Nephron progenitor cell (in vitro differentiated cells): Measurements from ENCODE around the gene ZFY.

Experiments used
- DNase-seq: peaks from one replicate; pipeline ENCODE4 v3.0.0; 2021
- H3K27ac Mint-ChIP-seq: 2 replicates; pipeline ENCODE4 v1.8.0; 2021; ENCODE audit warnings: mild to moderate bottlenecking, moderate library complexity, mixed read lengths
- H3K27me3 Mint-ChIP-seq: 2 replicates; pipeline ENCODE4 v1.8.0; 2021; ENCODE audit warnings: mild to moderate bottlenecking, low read depth, mixed read lengths; ENCODE audit not compliant: poor library complexity
- H3K36me3 Mint-ChIP-seq: 2 replicates; pipeline ENCODE4 v1.8.0; 2021; ENCODE audit warnings: low read depth, mixed read lengths
- H3K4me1 Mint-ChIP-seq: 2 replicates; pipeline ENCODE4 v1.8.0; 2021; ENCODE audit warnings: mixed read lengths
- H3K4me3 Mint-ChIP-seq: 2 replicates; pipeline ENCODE4 v1.8.0; 2021; ENCODE audit warnings: mild to moderate bottlenecking, moderate library complexity, mixed read lengths
- H3K9me3 Mint-ChIP-seq: 2 replicates; pipeline ENCODE4 v1.8.0; 2021; ENCODE audit warnings: mild to moderate bottlenecking, moderate library complexity, mixed read lengths
- TF ChIP-seq, protein P1 (sequence below): fragments of 200-600 bp; sonication (generic); IDR thresholded peaks from 2 replicates; pipeline ENCODE4 v1.5.0; 2021; ENCODE audit warnings: antibody characterized with exemption

The ZFY gene

GRCh38 chrY:2934861-2935715 is at the start of gene ZFY:
Gene ZFY (plus strand): TSS chrY:2935381. CDS start chrY:2953937, 18,556 bp downstream.
- no peak within 1 kb of the TSS for H3K27ac Mint-ChIP-seq
- no peaks in the 10 kb centered on the region for H3K36me3 Mint-ChIP-seq
- no peak within 1 kb of the TSS for H3K4me3 Mint-ChIP-seq
- no peak for DNase-seq
- no peaks in the 10 kb centered on the region for H3K4me1 Mint-ChIP-seq
- no peaks in the 10 kb centered on the region for H3K27me3 Mint-ChIP-seq
- TF ChIP-seq, protein P1, sequence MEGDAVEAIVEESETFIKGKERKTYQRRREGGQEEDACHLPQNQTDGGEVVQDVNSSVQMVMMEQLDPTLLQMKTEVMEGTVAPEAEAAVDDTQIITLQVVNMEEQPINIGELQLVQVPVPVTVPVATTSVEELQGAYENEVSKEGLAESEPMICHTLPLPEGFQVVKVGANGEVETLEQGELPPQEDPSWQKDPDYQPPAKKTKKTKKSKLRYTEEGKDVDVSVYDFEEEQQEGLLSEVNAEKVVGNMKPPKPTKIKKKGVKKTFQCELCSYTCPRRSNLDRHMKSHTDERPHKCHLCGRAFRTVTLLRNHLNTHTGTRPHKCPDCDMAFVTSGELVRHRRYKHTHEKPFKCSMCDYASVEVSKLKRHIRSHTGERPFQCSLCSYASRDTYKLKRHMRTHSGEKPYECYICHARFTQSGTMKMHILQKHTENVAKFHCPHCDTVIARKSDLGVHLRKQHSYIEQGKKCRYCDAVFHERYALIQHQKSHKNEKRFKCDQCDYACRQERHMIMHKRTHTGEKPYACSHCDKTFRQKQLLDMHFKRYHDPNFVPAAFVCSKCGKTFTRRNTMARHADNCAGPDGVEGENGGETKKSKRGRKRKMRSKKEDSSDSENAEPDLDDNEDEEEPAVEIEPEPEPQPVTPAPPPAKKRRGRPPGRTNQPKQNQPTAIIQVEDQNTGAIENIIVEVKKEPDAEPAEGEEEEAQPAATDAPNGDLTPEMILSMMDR: no peak
- no peaks in the 10 kb centered on the region for H3K9me3 Mint-ChIP-seq

GRCh38 chrY:2885880-2886279 is 49.3 kb upstream of the ZFY start:
- H3K27me3 Mint-ChIP-seq: no peaks in the 10 kb centered on the region
- H3K27ac Mint-ChIP-seq: no peak overlapping the region
- DNase-seq: no peak
- H3K4me3 Mint-ChIP-seq: no peak overlapping the region
- H3K36me3 Mint-ChIP-seq: no peaks in the 10 kb centered on the region
- H3K4me1 Mint-ChIP-seq: no peaks in the 10 kb centered on the region
- H3K9me3 Mint-ChIP-seq: no peaks in the 10 kb centered on the region
- TF ChIP-seq, protein P1: no peak

- no peak for DNase-seq
- no peaks in the 10 kb centered on the region for H3K27me3 Mint-ChIP-seq
- TF ChIP-seq, protein P1: no peak
- H3K27ac Mint-ChIP-seq: no peak overlapping the region
- no peak overlapping the region for H3K4me3 Mint-ChIP-seq
- H3K36me3 Mint-ChIP-seq: no peaks in the 10 kb centered on the region
- no peaks in the 10 kb centered on the region for H3K4me1 Mint-ChIP-seq
- no peaks in the 10 kb centered on the region for H3K9me3 Mint-ChIP-seq
Measured at GRCh38 chrY:2887386-2887785, 47.8 kb upstream of the ZFY start.

- H3K36me3 Mint-ChIP-seq: no peaks in the 10 kb centered on the region
- no peaks in the 10 kb centered on the region for H3K27me3 Mint-ChIP-seq
- no peak overlapping the region for H3K27ac Mint-ChIP-seq
- H3K4me3 Mint-ChIP-seq: no peak overlapping the region
- TF ChIP-seq, protein P1: no peak
- H3K4me1 Mint-ChIP-seq: no peaks in the 10 kb centered on the region
- no peaks in the 10 kb centered on the region for H3K9me3 Mint-ChIP-seq
- no peak for DNase-seq
Measured at GRCh38 chrY:2887955-2888354, 47.2 kb upstream of the ZFY start.

GRCh38 chrY:2893471-2893870 is 41.7 kb upstream of the ZFY start:
- Mint-ChIP-seq H3K9me3 (no peaks in the 10 kb centered on the region), H3K27ac (no peak overlapping the region), H3K27me3 (no peaks in the 10 kb centered on the region), H3K4me3 (no peak overlapping the region), H3K4me1 (no peaks in the 10 kb centered on the region), H3K36me3 (no peaks in the 10 kb centered on the region)
- no peak for DNase-seq
- TF ChIP-seq, protein P1: no peak

DNA sequence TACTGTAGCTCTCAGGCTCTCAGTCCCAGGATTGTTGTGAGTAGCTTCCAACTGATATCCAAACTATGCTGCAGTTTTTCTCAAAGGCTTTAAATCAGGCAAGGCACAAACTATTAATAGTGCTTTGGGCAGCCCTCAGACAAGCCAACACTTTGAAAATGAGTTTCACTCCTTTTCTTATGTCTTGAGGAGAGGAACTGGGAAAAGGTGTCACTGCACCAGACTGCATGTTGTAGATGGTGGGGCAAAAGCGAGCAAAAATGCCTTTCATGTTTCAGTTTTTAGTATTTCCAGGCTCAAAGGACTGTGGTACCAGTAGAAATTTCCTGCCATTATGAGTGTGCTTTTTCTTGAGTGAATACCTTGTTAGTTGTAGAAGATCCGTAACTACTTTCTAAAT is 39.1 kb upstream of the ZFY start:
- Mint-ChIP-seq H3K4me1 (no peaks in the 10 kb centered on the region), H3K4me3 (no peak overlapping the region), H3K36me3 (no peaks in the 10 kb centered on the region), H3K27me3 (no peaks in the 10 kb centered on the region), H3K9me3 (no peaks in the 10 kb centered on the region), H3K27ac (no peak overlapping the region)
- DNase-seq: no peak
- TF ChIP-seq, protein P1: no peak
